Endothelial cell of umbilical vein (primary cell): Measurements from ENCODE around the gene C1RL. TPM values are rescaled to one million over a fixed set of nuclear protein-coding genes. Genes with fewer than 3 reads are reported as not detected.

Experiments
- BruUV-seq: library from RNA; stranded (reverse); fragments of 400-500 nt; replicated peaks from 2 replicates; lab custom pipeline; 2021; lab: Mats Ljungman, UMichigan
- CTCF ChIA-PET: fragments of 300-600, 350-600 bp; sonication (Branson Sonifier 250); formaldehyde crosslinking; loops from one replicate; lab custom pipeline; 2021; ENCODE audit warnings: antibody characterized with exemption, inconsistent platforms; lab: Charles Lee
- POLR2A ChIA-PET: fragments of 300-600, 350-600 bp; sonication (Branson Sonifier 250); formaldehyde crosslinking; loops from one replicate; lab custom pipeline; 2021; ENCODE audit warnings: antibody characterized with exemption, inconsistent platforms; lab: Charles Lee
- DNase-seq: peaks from one replicate; pipeline ENCODE4 v3.0.0-alpha.2; 2011; ENCODE audit warnings: low read depth, low spot score
- FAIRE-seq: peaks from 2 replicates; lab custom pipeline; 2011; peaks lifted over from hg19 to GRCh38; lab: Jason Lieb, UNC
- H2AFZ ChIP-seq: 2 replicates; pipeline ENCODE4 v1.6.0; 2012; ENCODE audit warnings: low read depth, low read length, control low read depth, inconsistent platforms
- H3K27ac ChIP-seq: 2 replicates; pipeline ENCODE4 v1.5.1; 2011; ENCODE audit warnings: low read depth, mild to moderate bottlenecking, control low read depth, low read length, moderate library complexity; ENCODE audit not compliant: insufficient read depth
- H3K27me3 ChIP-seq, 2 experiments: 2 replicates each; pipeline versions ENCODE4 v1.6.0 to v1.6.1; 2011; ENCODE audit warnings: low read length in 2 of 2, mixed read lengths in 1 of 2; ENCODE audit not compliant: control insufficient read depth in 2 of 2, insufficient read depth in 2 of 2
- H3K36me3 ChIP-seq, 2 experiments: 2 replicates in 1 of 2; 3 replicates in 1 of 2; pipeline ENCODE4 v1.5.1; 2011; ENCODE audit warnings: low read length in 2 of 2, mild to moderate bottlenecking in 1 of 2, moderate library complexity in 1 of 2; ENCODE audit not compliant: control insufficient read depth in 2 of 2, insufficient read depth in 2 of 2; ENCODE audit errors: extremely low read depth in 1 of 2
- H3K4me1 ChIP-seq: 3 replicates; pipeline ENCODE4 v1.5.1; 2011; ENCODE audit warnings: mild to moderate bottlenecking, low read length; ENCODE audit not compliant: control insufficient read depth, insufficient read depth; ENCODE audit errors: extremely low read depth
- H3K4me2 ChIP-seq: 2 replicates; pipeline ENCODE4 v1.6.1; 2011; ENCODE audit warnings: low read length, control low read depth, mixed read lengths; ENCODE audit not compliant: insufficient read depth
- H3K4me3 ChIP-seq, 3 experiments: fragments of 200-600 bp in 1 of 3; sonication (generic), shearing (Covaris generic) in 1 of 3; replicated peaks in 1 of 3; 2 replicates each; pipeline ENCODE4 v1.5.1; 2011 to 2016; ENCODE audit warnings: control low read depth in 3 of 3, low read length in 3 of 3, mild to moderate bottlenecking in 2 of 3, inconsistent platforms in 1 of 3, low read depth in 1 of 3, moderate library complexity in 1 of 3; ENCODE audit not compliant: insufficient read depth in 1 of 3
- H3K79me2 ChIP-seq: 2 replicates; pipeline ENCODE4 v1.6.0; 2012; ENCODE audit warnings: low read length, inconsistent platforms; ENCODE audit not compliant: control insufficient read depth, insufficient read depth
- H3K9ac ChIP-seq: replicated peaks from 2 replicates; pipeline ENCODE3; 2011; ENCODE audit warnings: low read length, control low read depth; ENCODE audit not compliant: insufficient read depth; ENCODE audit errors: extremely low read depth
- H3K9me1 ChIP-seq: replicated peaks from 3 replicates; pipeline ENCODE4 v1.6.0; 2011; ENCODE audit warnings: mild to moderate bottlenecking, low read length; ENCODE audit not compliant: control insufficient read depth, insufficient read depth; ENCODE audit errors: extremely low read depth
- H3K9me3 ChIP-seq: replicated peaks from 2 replicates; pipeline ENCODE4 v1.5.1; 2012; ENCODE audit warnings: low read length, inconsistent platforms; ENCODE audit not compliant: control insufficient read depth, insufficient read depth
- H4K20me1 ChIP-seq: replicated peaks from 2 replicates; pipeline ENCODE3; 2011; ENCODE audit warnings: mild to moderate bottlenecking, low read length; ENCODE audit not compliant: control insufficient read depth, insufficient read depth; ENCODE audit errors: extremely low read depth
- CTCF ChIP-seq, 2 donors: IDR thresholded peaks; 1 replicate in 1 of 2; 2 replicates in 1 of 2; pipeline ENCODE4 v1.5.1; 2011; ENCODE audit warnings: low read length in 2 of 2, mild to moderate bottlenecking in 2 of 2, moderate library complexity in 2 of 2, control low read depth in 1 of 2, inconsistent platforms in 1 of 2, low read depth in 1 of 2; ENCODE audit not compliant: insufficient read depth in 1 of 2; ENCODE audit errors: extremely low read depth in 1 of 2
- EZH2 ChIP-seq: IDR thresholded peaks from 2 replicates; pipeline ENCODE4 v1.6.1; 2012; ENCODE audit warnings: borderline replicate concordance, low read depth, mild to moderate bottlenecking, moderate library complexity, low read length, inconsistent platforms; ENCODE audit not compliant: severe bottlenecking
- FOS ChIP-seq: IDR thresholded peaks from 2 replicates; pipeline ENCODE4 v1.6.1; 2011; ENCODE audit warnings: mild to moderate bottlenecking, low read length, moderate library complexity, borderline replicate concordance; ENCODE audit not compliant: insufficient read depth
- GATA2 ChIP-seq: IDR thresholded peaks from 2 replicates; pipeline ENCODE4 v1.7.0; 2011; ENCODE audit warnings: low read depth, mild to moderate bottlenecking, moderate library complexity, mixed read lengths, low read length; ENCODE audit not compliant: insufficient read length, insufficient read depth
- JUN ChIP-seq: IDR thresholded peaks from 2 replicates; pipeline ENCODE4 v1.6.1; 2011; ENCODE audit warnings: borderline replicate concordance, low read depth; ENCODE audit not compliant: insufficient read length, insufficient read depth
- MAX ChIP-seq: IDR thresholded peaks from 2 replicates; pipeline ENCODE4 v1.6.1; 2011; ENCODE audit not compliant: insufficient read depth, insufficient read length
- MYC ChIP-seq: IDR thresholded peaks from one replicate; pipeline ENCODE4 v1.6.1; 2011; ENCODE audit warnings: mild to moderate bottlenecking, low read depth, low read length
- POLR2A ChIP-seq: IDR thresholded peaks from 2 replicates; pipeline ENCODE4 v1.6.1; 2012; ENCODE audit warnings: low read depth, mild to moderate bottlenecking, control low read depth, low read length
- POLR2AphosphoS5 ChIP-seq: IDR thresholded peaks from 2 replicates; pipeline ENCODE4 v1.6.1; 2012; ENCODE audit warnings: low read depth, mild to moderate bottlenecking, control low read depth, low read length, moderate library complexity; ENCODE audit not compliant: insufficient read depth
- dilution Hi-C: fragments of 300-500 bp; cut with MboI; formaldehyde crosslinking; loops from one replicate; pipeline ENCODE4 v1.15.0; 2019; ENCODE audit warnings: low sequenced_read_pairs; ENCODE audit not compliant: extremely low pct_ligation_motif_present
- intact Hi-C: fragments of 100-400 bp; cut with micrococcal nuclease; formaldehyde crosslinking; loops from one replicate; pipeline ENCODE4 v1.10.0; 2022
- polyA plus RNA-seq, 4 experiments: library from polyadenylated mRNA; depleted of rRNA in 3 of 4; stranded (reverse) in 3 of 4; unstranded in 1 of 4; fragments of >200 nt; gene quantifications; 2 replicates each; pipeline versions ENCODE4 v1.2.1 to v1.2.3, GENCODE V29; 2011 to 2012; ENCODE audit warnings: missing spikeins in 1 of 4
- total RNA-seq: library from RNA; stranded (reverse); gene quantifications from 2 replicates; pipeline ENCODE4 v1.2.3, GENCODE V29; 2021

The C1RL gene
- total and polyA plus RNA-seq, 2 donors (not counting 3 experiments of a cell fraction or from before 2014, with no cell fraction given) = 20.9 to 25.0 TPM

- Histone ChIP-seq H3K9me1 (no peaks in the 10 kb centered on the region), H3K9me3 (no peaks in the 10 kb centered on the region), H3K27ac (no peak overlapping the region), H3K4me3 (no peak overlapping the region), H3K9ac (no peak overlapping the region), H4K20me1 (no peaks in the 10 kb centered on the region), H3K36me3 (no peaks in the 10 kb centered on the region), H3K4me1 (no peaks in the 10 kb centered on the region), H2AFZ (no peak overlapping the region), H3K4me2 (no peak overlapping the region), H3K79me2 (no peaks in the 10 kb centered on the region), H3K27me3 (peaks cover 0 to 4% of the 10 kb centered on the region in 2 experiments)
- dilution Hi-C loops = no loop called here
- no peak for TF ChIP-seq MYC
- TF ChIP-seq GATA2 = no peak
- no peak for TF ChIP-seq FOS
- TF ChIP-seq POLR2AphosphoS5 = no peak
- no peak for TF ChIP-seq EZH2
- TF ChIP-seq CTCF (IDR thresholded peaks at IDR 0.05; ENCODE audit: extremely low read depth in 1 of 2, insufficient read depth in 1 of 2, low read depth in 1 of 2, low read length in 2 of 2) = no peak
- TF ChIP-seq JUN = no peak
- no peak for TF ChIP-seq POLR2A
- TF ChIP-seq MAX = no peak
- BruUV-seq = no TSS peak
- ChIA-PET CTCF (no interaction called here), POLR2A (no interaction called here)
- intact Hi-C loops = no loop called here
- FAIRE-seq (no peak), DNase-seq (no peak)
Observed at GRCh38 chr12:7081037-7081436, 28.0 kb downstream of the C1RL start.
